Measurements from ENCODE around the gene CCDC24. TPM values are rescaled to one million over a fixed set of nuclear protein-coding genes. Genes with fewer than 3 reads are reported as not detected.

The CCDC24 gene
- total and polyA plus RNA-seq, 9 of the 15 experiments (the other 6 are each of a cell fraction or from before 2014, with no cell fraction given) = 0.31 to 4.5 (median 1.5) TPM

- TF ChIP-seq SFPQ (IDR thresholded peaks at IDR 0.05; ENCODE audit: low read depth, low read length) (no peak), ZNF740 (CRISPR knock-in tag; IDR thresholded peaks at IDR 0.05) (0 out of 2 replicates have a peak, but pooled peaks have one; percentile 7), ZNF740 (tag; IDR thresholded peaks at IDR 0.05) (no peak), HNRNPLL (IDR thresholded peaks at IDR 0.05; ENCODE audit: low read depth, low read length, poor library complexity, severe bottlenecking) (peak; percentile 87), ZNF354B (CRISPR knock-in tag; IDR thresholded peaks at IDR 0.05) (no peak), ATF3 (IDR thresholded peaks at IDR 0.05) (peak; percentile 62), ATF3 (CRISPR knock-in tag; conservative IDR thresholded peaks at IDR 0.05) (no peak), FOXM1 (IDR thresholded peaks at IDR 0.05; ENCODE audit: low read depth) (no peak), FOXM1 (CRISPR knock-in tag; IDR thresholded peaks at IDR 0.05; ENCODE audit: low read depth) (peak; percentile 94), HCFC1 (IDR thresholded peaks at IDR 0.05; ENCODE audit: low read depth, low read length) (peak; percentile 99), NR2C1 (IDR thresholded peaks at IDR 0.05) (peak; percentile 66; the same call in 1 of the 2 replicates), NR2C1 (tag; IDR thresholded peaks at IDR 0.05) (peak; percentile 75), ZNF324 (CRISPR knock-in tag; IDR thresholded peaks at IDR 0.05) (no peak), TCF7 (IDR thresholded peaks at IDR 0.05; ENCODE audit: borderline replicate concordance) (no peak), ZBTB12 (CRISPR knock-in tag; IDR thresholded peaks at IDR 0.05) (peak; percentile 92), VEZF1 (CRISPR knock-in tag; IDR thresholded peaks at IDR 0.05) (peak; percentile 77), ADNP (tag; IDR thresholded peaks at IDR 0.05) (no peak), MITF (IDR thresholded peaks at IDR 0.05) (peak; percentile 97), USF2 (CRISPR knock-in tag; IDR thresholded peaks at IDR 0.05) (peak; percentile 100)
These were observed 16.8 kb upstream of the CCDC24 start, which contains the start of gene ATP6V0B (continued) for GRCh38 chr1:43974443-43975248.
